Measurements from ENCODE around the gene DSCAML1. TPM values are rescaled to one million over a fixed set of nuclear protein-coding genes. Genes with fewer than 3 reads are reported as not detected.

The DSCAML1 gene
- total RNA-seq, 4 donors from 2014 or later = 0.20 to 1.1 (median 0.36) TPM

GRCh38 chr11:117415358-117415896, 381.6 kb downstream of the DSCAML1 start:
- Histone ChIP-seq H3K9me3 (no peaks in the 10 kb centered on the region), H3K4me1 (no peaks in the 10 kb centered on the region), H3K27me3 (no peaks in the 10 kb centered on the region), H3K4me3 (no peak overlapping the region), H3K36me3 (peaks cover 0 to 34% (median 0%) of the 10 kb centered on the region in 3 donors), H3K27ac (no peak overlapping the region)
- 75 to 76% methylated on average over 8 of the region's 8 CpGs for WGBS, 2 donors
- DNase-seq (ENCODE audit: low spot score in 2 of 2) = no peak
- no peak for TF ChIP-seq CTCF (IDR thresholded peaks at IDR 0.05)
- TF ChIP-seq EP300 (IDR thresholded peaks at IDR 0.05) = no peak
- TF ChIP-seq POLR2A (IDR thresholded peaks at IDR 0.05) = no peak

GRCh38 chr11:117414724-117415123, 382.3 kb downstream of the DSCAML1 start:
- no peak for DNase-seq (ENCODE audit: low spot score in 2 of 2)
- 91 to 100% methylated on average over 3 to 6 of the region's 6 CpGs for WGBS, 2 donors
- no peaks in the 10 kb centered on the region for H3K27me3 ChIP-seq
- peaks cover 0 to 41% (median 0%) of the 10 kb centered on the region in 3 donors for H3K36me3 ChIP-seq
- no peaks in the 10 kb centered on the region for H3K9me3 ChIP-seq
- H3K4me1 ChIP-seq = no peaks in the 10 kb centered on the region
- TF ChIP-seq EP300 (IDR thresholded peaks at IDR 0.05) (no peak), POLR2A (IDR thresholded peaks at IDR 0.05) (no peak), CTCF (IDR thresholded peaks at IDR 0.05) (no peak)
- H3K27ac ChIP-seq = no peak overlapping the region
- H3K4me3 ChIP-seq = no peak overlapping the region

- DNase-seq (ENCODE audit: low spot score in 2 of 2) = no peak
- Histone ChIP-seq H3K27ac (no peak overlapping the region), H3K36me3 (peaks cover 0 to 52% (median 2%) of the 10 kb centered on the region in 3 donors), H3K9me3 (no peaks in the 10 kb centered on the region), H3K4me1 (no peaks in the 10 kb centered on the region), H3K4me3 (no peak overlapping the region), H3K27me3 (no peaks in the 10 kb centered on the region)
- 96% methylated on average over 7 of the region's 7 CpGs for WGBS, 2 donors
- no peak for TF ChIP-seq EP300 (IDR thresholded peaks at IDR 0.05)
- TF ChIP-seq CTCF (IDR thresholded peaks at IDR 0.05) = no peak
- TF ChIP-seq POLR2A (IDR thresholded peaks at IDR 0.05) = no peak
These were observed 383.4 kb downstream of the DSCAML1 start for GRCh38 chr11:117413616-117414015.

GRCh38 chr11:117412653-117413275, 384.3 kb downstream of the DSCAML1 start:
- H3K4me3 ChIP-seq = no peak overlapping the region
- no peaks in the 10 kb centered on the region for H3K27me3 ChIP-seq
- WGBS, 2 donors = 83 to 86% methylated on average over 8 of the region's 8 CpGs
- H3K9me3 ChIP-seq = no peaks in the 10 kb centered on the region
- no peaks in the 10 kb centered on the region for H3K4me1 ChIP-seq
- H3K36me3 ChIP-seq = peaks cover 0 to 60% (median 2%) of the 10 kb centered on the region in 3 donors
- TF ChIP-seq EP300 (IDR thresholded peaks at IDR 0.05) (no peak), POLR2A (IDR thresholded peaks at IDR 0.05) (no peak), CTCF (IDR thresholded peaks at IDR 0.05) (no peak)
- no peak for DNase-seq (ENCODE audit: low spot score in 2 of 2)
- H3K27ac ChIP-seq = no peak overlapping the region

GRCh38 chr11:117412176-117412575, 384.8 kb downstream of the DSCAML1 start:
- no peaks in the 10 kb centered on the region for H3K27me3 ChIP-seq
- no peaks in the 10 kb centered on the region for H3K4me1 ChIP-seq
- no peak for DNase-seq (ENCODE audit: low spot score in 2 of 2)
- H3K9me3 ChIP-seq = no peaks in the 10 kb centered on the region
- H3K4me3 ChIP-seq = no peak overlapping the region
- H3K27ac ChIP-seq = no peak overlapping the region
- TF ChIP-seq EP300 (IDR thresholded peaks at IDR 0.05) = no peak
- no peak for TF ChIP-seq POLR2A (IDR thresholded peaks at IDR 0.05)
- no peak for TF ChIP-seq CTCF (IDR thresholded peaks at IDR 0.05)
- H3K36me3 ChIP-seq = peaks cover 0 to 65% (median 2%) of the 10 kb centered on the region in 3 donors
- WGBS, 2 donors = 79 to 89% methylated on average over 10 of the region's 10 CpGs

Data from tibial nerve (tissue), 4 donors.